AG10803 (cell line): Measurements from ENCODE around the gene SMG9.

Source experiments
- DNase-seq: peaks from one replicate; pipeline ENCODE4 v3.0.0; 2010; ENCODE audit warnings: low read depth
- H3K4me3 ChIP-seq: 2 replicates; pipeline ENCODE4 v1.5.1; 2011; ENCODE audit warnings: mild to moderate bottlenecking, low read length, control low read depth
- TF ChIP-seq, protein P1 (sequence below): conservative IDR thresholded peaks from 2 replicates; pipeline ENCODE4 v1.5.1; 2011; ENCODE audit warnings: mild to moderate bottlenecking, low read length, control low read depth, inconsistent platforms

SMG9 gene, protein sequence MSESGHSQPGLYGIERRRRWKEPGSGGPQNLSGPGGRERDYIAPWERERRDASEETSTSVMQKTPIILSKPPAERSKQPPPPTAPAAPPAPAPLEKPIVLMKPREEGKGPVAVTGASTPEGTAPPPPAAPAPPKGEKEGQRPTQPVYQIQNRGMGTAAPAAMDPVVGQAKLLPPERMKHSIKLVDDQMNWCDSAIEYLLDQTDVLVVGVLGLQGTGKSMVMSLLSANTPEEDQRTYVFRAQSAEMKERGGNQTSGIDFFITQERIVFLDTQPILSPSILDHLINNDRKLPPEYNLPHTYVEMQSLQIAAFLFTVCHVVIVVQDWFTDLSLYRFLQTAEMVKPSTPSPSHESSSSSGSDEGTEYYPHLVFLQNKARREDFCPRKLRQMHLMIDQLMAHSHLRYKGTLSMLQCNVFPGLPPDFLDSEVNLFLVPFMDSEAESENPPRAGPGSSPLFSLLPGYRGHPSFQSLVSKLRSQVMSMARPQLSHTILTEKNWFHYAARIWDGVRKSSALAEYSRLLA

DNA sequence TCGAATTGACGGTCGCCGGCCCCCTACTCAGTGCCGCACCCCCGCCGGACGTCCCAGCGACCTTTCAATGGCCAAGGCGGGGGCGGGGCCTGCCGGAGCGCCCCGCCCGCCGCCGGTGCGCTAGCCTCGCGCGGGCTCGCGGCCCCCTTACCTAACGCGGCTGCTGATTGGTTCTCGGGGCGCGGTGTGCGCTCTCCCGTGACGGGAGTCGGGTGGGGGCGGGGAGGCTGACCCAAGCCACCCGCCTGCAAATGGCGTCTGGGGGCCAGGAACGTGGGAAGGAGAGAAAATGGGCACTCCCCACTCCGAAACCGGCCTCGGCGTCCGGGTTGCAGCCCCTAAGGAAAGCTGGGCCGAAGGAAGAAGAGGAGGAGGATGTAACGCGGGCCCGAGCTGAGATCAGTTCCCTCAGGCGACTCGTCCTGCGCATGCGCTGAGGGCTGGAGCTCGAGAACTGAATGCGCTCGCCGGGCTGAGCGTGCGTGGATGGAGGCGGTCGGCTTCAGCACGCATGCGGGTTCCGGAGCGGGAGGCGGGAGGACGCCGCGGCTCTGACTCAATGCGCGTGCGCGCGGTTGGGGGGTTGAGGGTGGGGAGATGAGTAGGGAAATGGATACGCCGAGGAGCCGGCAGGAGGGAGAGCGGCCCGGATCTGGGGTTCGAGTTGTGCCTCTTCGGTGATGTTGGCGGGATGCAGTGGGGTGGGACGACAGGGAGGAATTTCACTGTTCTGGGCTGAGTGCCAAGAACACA lies at the start of gene SMG9:
TSS of gene SMG9 (minus strand) at position 460 of the 753 bp plus-strand sequence. CDS start 4,221 bp downstream, outside the sequence.
- DNase-seq: peak; percentile 96
- TF ChIP-seq, protein P1, sequence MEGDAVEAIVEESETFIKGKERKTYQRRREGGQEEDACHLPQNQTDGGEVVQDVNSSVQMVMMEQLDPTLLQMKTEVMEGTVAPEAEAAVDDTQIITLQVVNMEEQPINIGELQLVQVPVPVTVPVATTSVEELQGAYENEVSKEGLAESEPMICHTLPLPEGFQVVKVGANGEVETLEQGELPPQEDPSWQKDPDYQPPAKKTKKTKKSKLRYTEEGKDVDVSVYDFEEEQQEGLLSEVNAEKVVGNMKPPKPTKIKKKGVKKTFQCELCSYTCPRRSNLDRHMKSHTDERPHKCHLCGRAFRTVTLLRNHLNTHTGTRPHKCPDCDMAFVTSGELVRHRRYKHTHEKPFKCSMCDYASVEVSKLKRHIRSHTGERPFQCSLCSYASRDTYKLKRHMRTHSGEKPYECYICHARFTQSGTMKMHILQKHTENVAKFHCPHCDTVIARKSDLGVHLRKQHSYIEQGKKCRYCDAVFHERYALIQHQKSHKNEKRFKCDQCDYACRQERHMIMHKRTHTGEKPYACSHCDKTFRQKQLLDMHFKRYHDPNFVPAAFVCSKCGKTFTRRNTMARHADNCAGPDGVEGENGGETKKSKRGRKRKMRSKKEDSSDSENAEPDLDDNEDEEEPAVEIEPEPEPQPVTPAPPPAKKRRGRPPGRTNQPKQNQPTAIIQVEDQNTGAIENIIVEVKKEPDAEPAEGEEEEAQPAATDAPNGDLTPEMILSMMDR: 0 out of 2 replicates have a peak, but pooled peaks have one; percentile 6
- H3K4me3 ChIP-seq: peak within 1 kb of the TSS; percentile 87

DNA sequence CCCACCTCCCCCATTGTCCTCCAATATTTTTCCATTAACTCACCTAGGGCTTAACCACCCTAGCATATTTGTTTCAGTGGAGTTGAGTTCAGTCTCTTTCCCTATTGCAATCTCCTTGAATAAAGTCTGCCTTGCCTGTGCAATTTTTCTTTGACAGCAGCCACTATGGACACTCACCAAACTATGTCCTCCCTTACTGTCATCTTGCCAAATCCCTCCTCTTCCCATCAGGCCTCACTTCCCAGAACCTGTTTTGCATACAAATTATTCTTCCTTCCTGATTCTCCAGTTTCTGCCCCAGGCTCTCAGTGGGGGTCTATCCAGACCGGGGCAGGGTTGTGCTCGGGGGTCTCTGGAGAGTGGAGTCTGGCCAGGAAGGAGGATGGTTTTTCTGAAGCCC lies 49.7 kb upstream of the SMG9 start:
- TF ChIP-seq, protein P1: no peak
- no peak for DNase-seq

DNA sequence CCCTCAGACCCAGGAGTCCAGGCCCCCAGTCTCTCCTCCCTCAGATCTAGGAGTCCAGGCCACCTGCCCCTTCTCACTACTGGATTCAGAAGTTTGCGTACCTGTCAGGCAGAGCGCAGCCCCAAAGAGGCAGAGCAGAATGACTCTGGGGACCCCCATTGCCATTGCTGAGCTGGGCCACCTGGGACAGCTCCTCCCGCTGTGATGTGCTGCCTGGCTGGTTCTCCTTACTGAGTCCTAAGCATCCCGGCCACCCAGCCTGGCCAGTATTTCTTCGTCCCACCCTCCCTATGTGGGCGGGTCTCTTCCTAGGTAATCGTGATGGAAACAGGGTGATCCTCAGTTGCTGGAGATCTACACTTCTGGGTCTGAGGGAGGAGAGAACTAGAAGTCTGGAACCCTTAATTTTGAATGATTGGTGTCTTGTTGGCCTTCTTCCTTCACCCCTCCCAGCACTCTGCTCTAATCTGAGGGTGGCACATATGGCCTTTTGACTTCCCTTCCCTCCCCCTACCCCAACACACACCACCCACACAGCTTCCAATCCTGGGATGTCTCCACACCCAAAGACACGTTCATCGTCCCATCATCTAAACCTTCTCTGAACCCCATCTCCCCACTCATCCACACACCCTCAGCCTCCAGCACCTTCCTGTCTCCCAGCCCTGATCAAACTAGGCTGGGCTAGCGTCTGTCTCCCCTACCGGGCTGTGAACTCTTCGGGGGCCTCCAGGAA lies 47.6 kb upstream of the SMG9 start, which contains the start of gene LYPD5:
TSS of gene LYPD5 (minus strand) at position 232 of the 736 bp plus-strand sequence. CDS start at position 165, 67 bp downstream.
- TF ChIP-seq, protein P1: no peak
- H3K4me3 ChIP-seq: no peak within 1 kb of the TSS
- DNase-seq: no peak

More for the DNA sequence above, 49.7 kb upstream of the SMG9 start:
- H3K4me3 ChIP-seq: no peak overlapping the region

DNA sequence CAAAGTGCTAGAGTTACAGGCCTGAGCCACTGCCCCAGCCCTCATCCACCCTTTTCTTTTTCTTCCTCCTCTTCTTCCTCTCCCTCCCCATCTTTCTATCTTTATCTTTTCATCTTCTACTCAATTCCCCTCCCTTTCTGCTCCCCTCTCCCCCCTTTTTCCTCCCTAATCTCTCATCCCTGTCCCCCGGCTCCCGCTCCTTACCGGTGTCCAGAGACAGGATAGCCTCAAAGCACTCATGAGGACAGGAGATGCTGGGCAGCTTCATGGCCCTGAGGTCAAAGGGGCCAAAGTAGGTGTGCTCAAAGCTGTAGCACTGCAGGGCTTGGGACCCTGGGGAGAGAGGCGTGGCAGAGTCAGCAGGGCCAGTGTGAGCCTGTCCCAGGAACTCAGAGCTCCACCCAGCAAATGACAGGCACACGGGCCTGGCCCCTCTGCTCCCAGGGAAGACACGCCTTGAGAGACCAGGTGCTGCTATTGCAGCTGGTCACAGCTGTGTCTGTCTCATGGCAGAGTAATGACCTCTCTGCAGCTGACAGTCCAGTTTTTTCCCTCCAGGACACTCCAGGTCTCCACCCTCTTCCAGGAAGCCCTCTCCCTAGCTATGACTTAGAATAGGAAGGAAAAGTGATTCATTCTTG lies 44.9 kb upstream of the SMG9 start:
- TF ChIP-seq, protein P1: no peak
- DNase-seq: no peak
- no peak overlapping the region for H3K4me3 ChIP-seq

DNA sequence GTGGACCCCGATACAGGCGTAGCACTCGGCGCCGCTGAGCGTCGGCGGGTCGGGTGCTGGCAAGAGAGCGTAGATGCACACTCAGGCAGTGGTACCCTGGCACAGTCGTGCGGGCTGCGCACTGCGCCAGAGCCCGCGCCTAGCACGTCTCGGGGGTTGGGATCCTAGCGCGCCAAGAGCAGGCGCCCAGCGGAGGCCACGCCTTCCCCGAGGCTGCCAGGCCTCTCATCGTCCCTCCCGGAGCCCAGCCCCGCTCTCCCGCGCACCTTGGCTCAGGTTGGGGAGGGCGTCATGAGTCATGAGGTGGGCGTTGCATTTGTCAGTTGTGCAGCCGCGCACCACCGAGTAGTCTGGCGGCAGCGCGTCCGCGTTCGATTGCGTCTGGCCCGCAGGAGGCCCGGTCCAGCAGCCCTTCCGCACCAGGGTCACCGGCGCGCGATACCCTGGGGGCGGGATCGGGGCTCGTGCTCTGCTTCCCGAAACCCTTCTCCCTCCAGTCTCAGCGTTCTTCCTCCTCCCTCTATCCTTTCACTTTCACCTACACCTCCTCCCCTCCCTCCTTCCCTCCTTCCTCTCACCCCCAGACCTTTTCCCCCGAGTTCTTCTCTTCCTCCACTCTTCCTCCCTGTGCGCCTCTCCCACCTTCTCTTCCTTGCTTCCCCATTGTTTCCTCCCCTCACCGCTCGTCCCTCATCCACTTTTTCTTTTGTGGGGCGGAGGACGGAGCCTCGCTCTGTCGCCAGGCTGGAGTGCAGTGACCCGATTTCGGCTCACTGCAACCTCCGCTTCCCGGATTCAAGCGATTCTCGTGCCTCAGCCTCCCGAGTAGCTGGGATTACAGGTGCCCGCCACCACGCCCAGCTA lies 44.0 kb upstream of the SMG9 start:
- TF ChIP-seq, protein P1: no peak
- DNase-seq: no peak
- peak overlapping the region; percentile 61 for H3K4me3 ChIP-seq

DNA sequence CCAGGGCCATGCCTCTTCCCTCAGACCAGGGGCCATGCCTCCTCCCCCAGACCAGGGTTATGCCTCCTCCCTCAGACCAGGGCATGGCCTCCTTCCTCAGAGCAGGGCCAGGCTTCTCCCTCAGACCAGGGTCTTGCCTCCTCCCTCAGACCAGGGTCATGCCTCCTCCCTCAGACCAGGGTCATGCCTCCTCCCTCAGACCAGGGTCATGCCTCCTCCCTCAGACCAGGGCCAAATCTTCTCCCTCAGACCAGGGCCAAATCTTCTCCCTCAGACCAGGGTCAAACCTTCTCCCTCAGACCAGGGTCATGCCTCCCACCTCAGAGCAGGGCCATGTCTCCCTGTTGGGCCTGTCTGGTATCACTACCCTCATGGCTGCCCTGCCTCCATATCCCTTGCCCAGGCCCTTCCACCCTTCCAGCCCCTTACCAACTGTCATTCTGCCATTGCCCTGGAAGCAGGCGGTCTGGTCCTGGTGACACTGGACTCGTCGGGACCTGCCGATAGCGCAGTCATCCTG lies 43.3 kb upstream of the SMG9 start:
- TF ChIP-seq, protein P1: no peak
- DNase-seq: no peak
- H3K4me3 ChIP-seq: peak overlapping the region; percentile 61
